HEK293T (cell line): ENCODE measurements around the gene RBFOX2.
"Not testable (repeated sequence)": the region's sequence is repeated elsewhere in the genome, so short reads cannot be mapped to it uniquely, and the experiment has no call there.

Experiments
- CTCF ChIA-PET: fragments of 350-600 bp; formaldehyde crosslinking; extraction: SDS; loops from one replicate; lab custom pipeline; 2021; ENCODE audit warnings: antibody characterized with exemption, inconsistent platforms; lab: Yijun Ruan, JAX
- POLR2A ChIA-PET: fragments of 350-600 bp; formaldehyde crosslinking; extraction: SDS; loops from one replicate; lab custom pipeline; 2020; ENCODE audit warnings: antibody characterized with exemption, inconsistent platforms; lab: Yijun Ruan, JAX
- DNase-seq: peaks from one replicate; pipeline ENCODE4 v3.0.0; 2012; ENCODE audit warnings: mixed read lengths; ENCODE audit errors: extremely low spot score
- ARNT ChIP-seq: fragments of 450-650 bp; IDR thresholded peaks from 2 replicates; pipeline ENCODE4 v1.6.1; 2017; ENCODE audit warnings: mild to moderate bottlenecking
- BHLHE40 ChIP-seq: fragments of 450-650 bp; IDR thresholded peaks from 2 replicates; pipeline ENCODE4 v1.6.1; 2016; ENCODE audit warnings: mild to moderate bottlenecking, moderate library complexity, borderline replicate concordance
- ELF4 ChIP-seq: fragments of 450-650 bp; IDR thresholded peaks from 2 replicates; pipeline ENCODE4 v1.6.1; 2017; ENCODE audit warnings: antibody characterized with exemption
- FOXA1 ChIP-seq: fragments of 450-650 bp; IDR thresholded peaks from 2 replicates; pipeline ENCODE4 v1.6.1; 2016; ENCODE audit warnings: mild to moderate bottlenecking
- FOXK2 ChIP-seq: fragments of 450-650 bp; IDR thresholded peaks from 2 replicates; pipeline ENCODE4 v1.6.1; 2016; ENCODE audit warnings: mild to moderate bottlenecking
- FOXM1 ChIP-seq: fragments of 450-650 bp; IDR thresholded peaks from 2 replicates; pipeline ENCODE4 v1.6.1; 2017; ENCODE audit warnings: mild to moderate bottlenecking, borderline replicate concordance
- HDGF ChIP-seq: fragments of 450-650 bp; IDR thresholded peaks from 2 replicates; pipeline ENCODE4 v1.6.1; 2017; ENCODE audit warnings: antibody characterized with exemption, borderline replicate concordance
- L3MBTL2 ChIP-seq: fragments of 450-650 bp; conservative IDR thresholded peaks from 2 replicates; pipeline ENCODE4 v1.6.1; 2016; ENCODE audit warnings: mild to moderate bottlenecking
- NFRKB ChIP-seq: fragments of 450-650 bp; IDR thresholded peaks from 2 replicates; pipeline ENCODE4 v1.6.1; 2016; ENCODE audit warnings: mild to moderate bottlenecking, moderate library complexity
- SP1 ChIP-seq: fragments of 450-650 bp; IDR thresholded peaks from 2 replicates; pipeline ENCODE4 v1.6.1; 2017
- SUZ12 ChIP-seq: fragments of 450-650 bp; IDR thresholded peaks from 2 replicates; pipeline ENCODE4 v1.6.1; 2016; ENCODE audit warnings: mild to moderate bottlenecking
- TARDBP ChIP-seq: fragments of 450-650 bp; IDR thresholded peaks from 2 replicates; pipeline ENCODE4 v1.6.1; 2016
- TF ChIP-seq, protein P1 (sequence below): fragments of 450-650 bp; IDR thresholded peaks from 2 replicates; pipeline ENCODE4 v1.6.1; 2016

Gene RBFOX2

GRCh38 chr22:36028646-36029405 lies at the start of gene RBFOX2:
TSS of gene RBFOX2 (minus strand) at chr22:36028824. CDS start at chr22:36028425, 399 bp downstream.
- ChIA-PET POLR2A (interaction anchor here (0.6 to 6.2 kb wide), 18 partner anchors 9 to 145 kb away, joined by 3 to 54 read pairs (median 3); no protein-coding TSS in a partner anchor), CTCF (interaction anchor here (0.5 to 1.7 kb wide), 2 partner anchors 37 to 63 kb away, joined by 3 to 21 read pairs; no protein-coding TSS in a partner anchor)
- TF ChIP-seq FOXA1 (no peak), ELF4 (no peak), SP1 (no peak), FOXM1 (peak; percentile 59; the same call in 1 of the 2 replicates), ARNT (0 out of 2 replicates have a peak, but pooled peaks have one; percentile 2), HDGF (no peak)
- TF ChIP-seq, protein P1, sequence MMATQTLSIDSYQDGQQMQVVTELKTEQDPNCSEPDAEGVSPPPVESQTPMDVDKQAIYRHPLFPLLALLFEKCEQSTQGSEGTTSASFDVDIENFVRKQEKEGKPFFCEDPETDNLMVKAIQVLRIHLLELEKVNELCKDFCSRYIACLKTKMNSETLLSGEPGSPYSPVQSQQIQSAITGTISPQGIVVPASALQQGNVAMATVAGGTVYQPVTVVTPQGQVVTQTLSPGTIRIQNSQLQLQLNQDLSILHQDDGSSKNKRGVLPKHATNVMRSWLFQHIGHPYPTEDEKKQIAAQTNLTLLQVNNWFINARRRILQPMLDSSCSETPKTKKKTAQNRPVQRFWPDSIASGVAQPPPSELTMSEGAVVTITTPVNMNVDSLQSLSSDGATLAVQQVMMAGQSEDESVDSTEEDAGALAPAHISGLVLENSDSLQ: no peak
- DNase-seq: peak; percentile 100

DNA sequence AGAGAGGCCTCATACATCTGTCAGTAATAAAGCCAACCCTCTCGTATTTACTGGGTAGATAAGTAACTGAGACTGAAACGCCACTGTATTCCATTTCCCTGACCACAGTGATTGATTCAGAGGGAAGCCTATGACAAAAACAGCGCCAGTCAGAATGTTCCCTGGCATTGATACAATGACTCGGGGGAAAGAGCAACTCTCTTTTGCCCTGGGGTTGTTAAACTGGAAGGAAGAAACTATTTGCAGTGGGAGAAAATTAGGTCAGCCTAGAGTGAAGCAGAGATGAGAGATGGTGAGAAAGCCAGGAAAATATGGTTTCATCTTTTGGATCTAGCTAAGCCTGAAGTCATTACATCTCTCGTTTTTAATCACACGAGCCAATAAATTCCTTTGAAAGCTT lies 48.6 kb upstream of the RBFOX2 start:
- POLR2A ChIA-PET: no interaction called here
- CTCF ChIA-PET: interaction anchor here (1.3 to 3.7 kb wide), 2 partner anchors 8 to 11 kb away, joined by 3 to 15 read pairs; no protein-coding TSS in a partner anchor
- no peak for TF ChIP-seq FOXK2
- no peak for TF ChIP-seq ELF4
- no peak for TF ChIP-seq L3MBTL2
- DNase-seq: no peak

DNA sequence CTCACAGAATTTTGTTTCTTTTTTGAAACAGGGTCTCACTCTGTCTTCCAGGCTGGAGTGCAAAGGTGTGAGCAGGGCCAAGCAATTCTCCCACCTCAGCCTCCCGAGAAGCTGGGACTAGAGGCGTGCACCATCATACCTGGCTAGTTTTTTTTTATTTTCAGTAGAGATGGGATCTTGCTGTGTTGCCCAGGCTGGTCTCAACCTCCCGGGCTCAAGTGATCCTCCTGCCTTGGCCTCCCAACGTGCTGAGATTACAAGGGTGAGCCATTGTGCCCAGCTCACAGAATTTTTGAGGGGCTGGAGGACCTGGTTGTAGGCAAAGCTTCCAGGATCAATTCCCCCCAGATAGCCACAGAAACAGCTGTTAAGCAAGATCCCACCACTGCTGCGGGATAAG lies 47.1 kb upstream of the RBFOX2 start:
- no peak for TF ChIP-seq SP1
- TF ChIP-seq HDGF: no peak
- no peak for TF ChIP-seq SUZ12
- TF ChIP-seq, protein P1: no peak
- TF ChIP-seq L3MBTL2: no peak
- TF ChIP-seq TARDBP: no peak
- no peak for TF ChIP-seq FOXA1
- TF ChIP-seq BHLHE40: no peak
- no peak for TF ChIP-seq ELF4
- TF ChIP-seq FOXK2: no peak
- no peak for TF ChIP-seq ARNT
- POLR2A ChIA-PET: interaction anchor here (1.3 kb wide), 1 partner anchor 10 kb away, joined by 5 read pairs; no protein-coding TSS in a partner anchor
- no peak for DNase-seq
- CTCF ChIA-PET: interaction anchor here (3.7 kb wide), 1 partner anchor 10 kb away, joined by 15 read pairs; no protein-coding TSS in a partner anchor

GRCh38 chr22:36075230-36075629 lies 46.6 kb upstream of the RBFOX2 start:
- no peak for TF ChIP-seq NFRKB
- no peak for TF ChIP-seq FOXA1
- DNase-seq: no peak
- POLR2A ChIA-PET: no interaction called here
- CTCF ChIA-PET: interaction anchor here (3.7 kb wide), 1 partner anchor 9 kb away, joined by 15 read pairs; no protein-coding TSS in a partner anchor

DNA sequence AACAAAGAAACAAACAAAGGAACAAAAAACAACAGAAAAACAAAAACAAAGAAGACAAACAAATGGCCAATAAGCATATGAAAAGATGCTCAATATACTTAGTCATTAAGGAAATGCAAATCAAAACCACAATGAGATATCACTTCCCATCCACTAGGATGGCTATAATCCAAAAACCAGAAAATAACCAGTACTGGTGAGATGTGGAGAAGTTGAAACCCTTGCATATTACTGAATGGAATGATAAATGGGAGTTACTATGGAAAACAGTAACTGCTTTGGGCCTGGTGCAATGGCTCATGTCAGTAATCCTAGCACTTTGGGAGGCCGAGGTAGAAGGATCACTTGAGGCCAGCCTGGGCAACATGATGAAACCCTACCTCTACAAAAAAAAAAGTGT lies 44.9 kb upstream of the RBFOX2 start:
- TF ChIP-seq, protein P1: no peak
- TF ChIP-seq SP1: no peak
- ChIA-PET CTCF (no interaction called here), POLR2A (no interaction called here)
- DNase-seq: no peak

DNA sequence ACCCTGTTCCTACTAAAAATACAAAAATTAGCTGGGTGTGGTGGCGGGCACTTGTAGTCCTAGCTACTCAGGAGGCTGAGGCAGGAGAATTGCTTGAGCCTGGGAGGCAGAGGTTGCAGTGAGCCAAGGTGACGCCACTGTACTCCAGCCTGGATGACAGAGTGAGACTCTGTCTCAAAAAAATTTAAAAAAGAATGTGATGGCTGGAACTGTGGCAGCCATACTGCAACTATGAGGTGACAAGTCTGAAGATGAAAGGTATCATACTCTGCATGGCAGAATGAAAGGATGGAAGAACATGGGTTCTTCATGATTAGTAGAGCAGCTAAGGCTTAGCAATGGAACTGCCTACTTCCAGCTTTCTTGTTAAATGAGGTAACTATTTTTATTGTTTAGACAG lies 42.0 kb upstream of the RBFOX2 start:
- DNase-seq, POLR2A ChIA-PET: not testable (repeated sequence)
- CTCF ChIA-PET: interaction anchor here (1.5 kb wide), 1 partner anchor 49 kb away, joined by 3 read pairs; no protein-coding TSS in a partner anchor

DNA sequence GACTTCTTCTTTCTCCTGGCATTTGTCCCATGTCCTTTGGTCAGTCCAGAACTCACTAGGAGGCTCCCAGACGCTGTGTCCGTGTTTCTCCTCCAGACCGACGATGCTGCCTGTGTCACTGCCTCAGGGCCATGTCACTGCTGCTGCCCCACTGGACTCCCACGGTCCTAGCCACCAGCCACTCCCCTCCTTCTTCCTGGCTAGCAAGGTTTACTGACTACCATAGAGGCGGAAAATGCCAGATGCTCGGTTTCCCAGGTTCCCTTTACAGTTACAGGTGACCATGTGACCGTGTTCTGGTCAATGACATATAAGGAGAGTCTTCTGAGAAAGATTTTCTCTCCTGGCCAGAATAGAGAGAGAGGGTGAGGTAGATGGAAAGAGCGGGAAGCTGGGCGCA lies 40.7 kb upstream of the RBFOX2 start:
- DNase-seq: no peak
- TF ChIP-seq L3MBTL2 (0 out of 2 replicates have a peak, but pooled peaks have one; percentile 20), HDGF (no peak)
- ChIA-PET CTCF (interaction anchor here (1.4 to 1.5 kb wide), 2 partner anchors 8 to 50 kb away, joined by 3 read pairs; no protein-coding TSS in a partner anchor), POLR2A (no interaction called here)
